Measurements from ENCODE around the gene ATP6V0C. TPM values are rescaled to one million over a fixed set of nuclear protein-coding genes. Genes with fewer than 3 reads are reported as not detected.

The ATP6V0C gene
- 100 to 1,000 TPM in 1 of 2 donors, 10 to 100 TPM in 1; 94.4 to 127 TPM for total RNA-seq

DNA sequence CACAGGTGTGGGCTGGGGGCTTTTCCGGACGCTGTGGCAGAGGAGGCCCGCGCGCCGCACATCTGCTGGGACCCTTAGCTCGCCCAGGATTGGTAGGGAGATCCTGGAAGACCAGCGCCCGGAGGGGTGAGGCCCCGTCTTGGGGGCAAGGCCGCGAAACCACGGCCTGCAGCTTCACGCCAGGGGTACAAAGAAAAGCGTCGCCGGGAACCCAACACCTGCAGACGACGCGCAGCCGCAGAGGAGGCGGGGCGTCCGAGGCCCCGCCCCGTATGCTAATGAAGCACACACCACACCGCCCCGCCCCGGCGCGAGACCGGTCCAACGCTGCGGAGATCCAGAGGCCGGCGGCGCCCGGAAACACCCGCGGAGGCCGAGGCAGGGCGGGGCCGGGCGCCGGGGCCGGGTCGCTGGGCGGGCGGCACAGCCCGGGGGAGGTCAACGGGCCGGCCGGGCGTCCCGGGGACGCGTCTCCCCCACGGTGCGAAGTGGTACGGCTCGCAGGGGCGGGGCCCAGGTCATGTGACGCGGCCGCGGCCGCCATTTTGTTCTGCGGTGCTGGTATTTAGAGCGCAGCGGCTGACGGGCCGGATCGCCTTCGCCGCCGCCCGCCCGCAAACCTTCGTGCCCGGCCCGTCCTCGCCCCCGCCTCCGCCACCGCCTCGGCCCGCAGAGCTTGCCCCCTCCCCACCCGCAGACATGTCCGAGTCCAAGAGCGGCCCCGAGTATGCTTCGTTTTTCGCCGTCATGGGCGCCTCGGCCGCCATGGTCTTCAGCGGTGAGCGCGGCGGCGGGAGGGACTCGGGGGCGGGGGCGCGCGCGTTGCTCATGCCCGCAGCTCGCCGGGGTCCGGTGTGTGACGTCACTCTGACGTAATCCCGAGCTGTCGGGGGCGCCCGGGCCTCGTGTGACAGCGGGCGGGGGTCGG lies at the start of gene ATP6V0C:
Gene ATP6V0C (plus strand): TSS at position 548 of the 928 bp plus-strand sequence. CDS start 152 bp downstream, at position 700.
- Mint-ChIP-seq H3K36me3 (peaks cover 0 to 17% of the 10 kb centered on the region in 2 donors), H3K9me3 (no peaks in the 10 kb centered on the region), H3K27ac (peak within 1 kb of the TSS; percentile 91 to 99)
- DNase-seq (ENCODE audit: low spot score in 2 of 2), result peak; percentile 92 to 95
- ATAC-seq, result peak; percentile 87 to 93

DNA sequence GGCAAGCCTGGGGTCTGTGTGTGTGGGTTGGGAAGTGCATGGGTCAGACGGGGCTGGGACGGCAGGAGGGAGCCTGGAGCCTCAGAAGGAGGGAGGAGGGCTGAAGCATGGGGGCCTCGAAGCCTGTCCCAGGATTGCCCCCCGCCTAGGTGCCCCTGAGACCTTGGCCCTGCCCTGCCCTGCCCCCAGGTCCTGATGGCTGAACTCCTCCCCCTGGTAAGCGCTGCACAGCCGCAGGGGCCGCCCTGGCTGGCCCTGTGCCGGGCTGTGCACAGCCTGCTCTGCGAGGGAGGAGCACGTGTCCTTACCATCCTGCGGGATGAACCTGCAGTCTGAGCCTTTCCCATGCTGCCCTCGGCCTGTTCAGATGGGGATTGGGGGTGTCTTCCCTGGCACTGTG lies 49.4 kb upstream of the ATP6V0C start:
- H3K9me3 Mint-ChIP-seq, result no peaks in the 10 kb centered on the region
- ATAC-seq, result no peak
- no peaks in the 10 kb centered on the region for H3K36me3 Mint-ChIP-seq
- H3K27ac Mint-ChIP-seq, result no peak overlapping the region
- no peak for DNase-seq (ENCODE audit: low spot score in 2 of 2)

DNA sequence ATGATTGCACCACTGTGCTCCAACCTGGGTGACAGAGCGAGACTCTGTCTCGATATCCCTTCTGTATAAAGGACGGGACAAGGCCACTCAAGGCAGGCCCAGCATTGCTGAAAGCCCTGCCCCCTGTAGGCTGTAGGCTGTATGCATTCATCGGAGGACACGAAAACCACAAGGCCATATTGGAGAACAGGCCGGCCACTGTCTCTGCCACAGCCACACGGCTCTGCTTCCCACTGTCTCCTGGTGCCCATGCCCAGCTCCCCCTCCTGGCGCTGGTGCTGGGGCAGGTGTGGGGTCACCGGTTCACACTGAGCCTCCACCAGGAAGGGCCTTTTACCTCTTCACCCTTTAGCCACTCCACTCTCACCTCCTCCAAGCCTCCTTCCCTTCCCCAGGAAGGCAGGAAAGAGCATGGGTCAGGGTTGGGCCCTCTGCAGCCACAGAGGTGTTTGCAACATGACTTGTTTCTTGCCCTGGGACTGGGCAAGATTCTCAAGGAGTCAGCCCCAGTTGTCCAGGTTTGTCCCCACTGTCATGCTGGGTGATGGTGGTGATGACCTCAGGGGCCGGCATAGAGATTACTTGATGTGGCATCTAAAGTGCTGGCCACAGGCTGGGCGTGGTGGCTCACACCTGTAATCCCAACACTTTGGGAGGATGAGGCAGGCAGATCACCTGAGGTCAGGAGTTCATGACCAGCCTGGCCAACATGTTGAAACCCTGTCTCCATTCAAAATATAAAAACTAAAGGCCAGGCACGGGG lies 47.9 kb upstream of the ATP6V0C start:
- DNase-seq (ENCODE audit: low spot score in 2 of 2), result no peak
- Mint-ChIP-seq H3K27ac (no peak overlapping the region), H3K36me3 (peaks cover 0 to 6% of the 10 kb centered on the region in 2 donors), H3K9me3 (no peaks in the 10 kb centered on the region)
- ATAC-seq, result no peak

DNA sequence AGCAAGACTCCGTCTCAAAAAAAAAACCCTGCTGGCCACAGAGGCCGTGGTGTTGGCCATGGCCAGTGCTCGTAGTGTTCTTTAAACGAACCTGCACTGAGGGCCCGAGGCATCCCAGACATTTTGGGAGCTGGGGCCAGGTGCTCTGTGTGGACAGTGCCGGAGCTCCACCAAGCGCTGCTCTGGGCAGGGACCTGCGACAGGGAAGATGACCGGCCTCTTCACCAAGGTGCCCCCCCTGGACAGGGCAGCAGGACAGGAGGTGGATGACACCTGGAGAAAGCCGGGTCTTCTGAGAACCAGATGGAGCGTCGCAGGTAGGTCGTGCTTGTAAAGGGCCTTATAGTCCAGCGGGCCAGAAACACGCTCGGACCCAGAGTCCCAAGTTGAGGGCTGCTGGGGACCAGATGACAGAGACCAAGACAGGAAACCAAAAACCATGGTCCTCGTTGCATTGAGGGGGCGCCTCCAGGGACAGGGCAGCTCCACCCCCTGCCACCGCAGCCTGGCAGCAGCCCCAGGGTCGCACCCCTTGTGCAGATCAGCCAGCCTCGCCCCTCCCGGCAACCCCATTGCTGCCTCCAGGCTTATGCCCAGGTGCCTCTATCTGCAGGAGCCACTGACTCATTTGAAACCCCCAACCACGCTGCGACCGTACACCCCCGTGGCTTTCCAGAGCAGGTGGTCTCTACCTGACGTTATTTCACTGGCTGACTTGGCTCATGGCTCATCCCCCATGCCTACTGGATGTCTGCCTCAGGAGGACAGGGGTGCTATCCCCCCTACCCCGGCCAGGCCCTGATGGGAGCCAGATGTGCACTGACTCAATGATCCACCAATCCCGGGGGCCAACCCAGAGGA lies 46.9 kb upstream of the ATP6V0C start:
- Mint-ChIP-seq H3K27ac (no peak overlapping the region), H3K9me3 (no peaks in the 10 kb centered on the region), H3K36me3 (peaks cover 0 to 6% of the 10 kb centered on the region in 2 donors)
- ATAC-seq (no peak), DNase-seq (ENCODE audit: low spot score in 2 of 2) (no peak)

DNA sequence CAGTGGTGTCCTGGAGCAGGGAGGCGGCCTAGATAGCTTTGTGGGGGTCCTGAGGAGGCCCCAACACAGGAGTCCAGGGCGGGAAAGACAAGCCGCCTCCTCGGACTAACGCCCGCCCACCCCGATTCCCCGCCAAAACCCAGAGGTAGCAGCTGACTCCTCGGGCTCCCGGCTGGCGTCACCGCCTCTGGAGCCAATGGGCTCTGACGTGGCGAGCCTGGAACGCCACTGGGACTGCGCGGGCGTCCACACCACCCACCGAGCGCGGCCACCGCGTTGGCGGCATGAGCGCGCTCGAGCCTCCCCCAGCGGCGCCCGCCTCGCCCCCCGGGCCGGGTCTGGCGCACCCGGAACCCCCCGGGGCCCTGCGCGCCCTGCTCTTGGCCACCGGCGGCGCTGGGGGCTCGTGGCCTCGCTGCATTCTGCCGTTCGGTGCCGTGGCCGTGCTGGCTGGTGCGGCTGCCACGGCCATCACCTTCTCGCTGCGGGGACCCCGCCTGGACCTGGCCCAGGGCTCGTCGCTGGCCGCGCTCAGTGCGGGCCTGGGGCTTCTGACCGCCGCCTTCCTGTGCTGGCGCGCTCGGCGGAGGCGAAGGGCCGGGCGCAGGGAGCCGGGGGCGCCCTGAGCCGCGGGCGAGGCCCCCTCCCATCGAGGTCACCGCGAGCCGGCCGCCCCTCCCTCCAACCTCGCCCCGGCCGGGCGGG lies 46.1 kb upstream of the ATP6V0C start:
- Mint-ChIP-seq H3K36me3 (peaks cover 0 to 6% of the 10 kb centered on the region in 2 donors), H3K9me3 (no peaks in the 10 kb centered on the region), H3K27ac (no peak overlapping the region)
- DNase-seq (ENCODE audit: low spot score in 2 of 2) (no peak), ATAC-seq (peak; percentile 31 to 40)

DNA sequence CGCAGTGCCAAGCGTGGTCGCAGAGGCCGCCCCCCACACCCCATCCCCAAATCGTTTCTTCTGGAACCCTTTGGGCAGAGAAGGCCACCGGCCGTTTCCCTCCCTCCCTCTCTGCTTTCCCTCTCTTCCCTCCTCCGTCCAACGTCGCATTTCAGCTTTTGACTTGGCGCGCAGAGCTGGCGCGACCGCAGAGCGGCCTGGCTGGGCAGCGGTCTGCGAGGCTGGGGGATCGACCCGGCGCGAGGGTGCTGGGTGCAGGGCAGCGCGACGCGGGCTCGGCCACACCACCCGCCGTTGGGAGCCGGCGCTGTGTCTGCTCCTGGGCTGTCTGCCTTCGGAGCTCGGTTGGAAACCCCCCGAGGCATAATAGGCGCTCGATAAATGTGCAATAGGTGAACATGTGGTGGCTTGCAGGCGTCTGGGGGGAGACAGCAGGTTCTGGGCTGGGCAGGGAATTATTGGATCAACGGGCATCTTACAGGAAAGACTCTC lies 45.5 kb upstream of the ATP6V0C start:
- Mint-ChIP-seq H3K9me3 (no peaks in the 10 kb centered on the region), H3K36me3 (peaks cover 0 to 6% of the 10 kb centered on the region in 2 donors), H3K27ac (no peak overlapping the region)
- ATAC-seq (no peak), DNase-seq (ENCODE audit: low spot score in 2 of 2) (no peak)

DNA sequence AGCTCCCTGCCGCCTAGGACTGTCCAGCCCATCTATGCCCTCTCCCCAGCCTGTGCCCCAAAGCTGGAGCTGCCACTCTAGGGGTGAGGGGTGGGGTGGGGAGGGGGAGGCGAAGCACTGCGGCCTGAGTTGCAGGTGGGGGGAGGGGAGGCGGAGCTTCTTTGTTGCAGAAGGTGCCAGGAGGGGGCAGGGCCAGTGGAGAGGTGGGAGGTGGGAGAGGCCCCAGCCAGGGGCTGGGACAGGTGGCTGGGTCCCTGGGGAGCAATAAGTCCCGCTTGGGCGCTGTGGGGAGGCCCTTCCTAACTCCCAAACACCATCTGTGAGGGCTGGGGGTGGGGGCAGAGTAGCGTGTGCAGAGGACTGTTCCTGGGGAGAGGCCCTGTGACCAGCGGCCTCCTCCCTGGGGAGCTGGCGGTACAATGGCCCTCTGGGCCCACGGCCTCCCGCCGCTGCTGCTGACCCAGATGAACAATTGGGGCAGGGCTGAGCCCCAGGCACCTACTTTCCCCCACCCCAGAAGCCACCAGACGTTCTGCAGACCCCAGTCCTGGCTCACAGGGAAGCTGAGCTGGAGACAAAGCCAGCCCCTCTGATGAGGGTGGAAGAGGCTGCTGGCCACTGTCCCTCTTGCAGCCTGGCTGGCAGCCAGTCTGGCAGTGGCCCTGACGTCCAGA lies 44.9 kb upstream of the ATP6V0C start:
- no peak overlapping the region for H3K27ac Mint-ChIP-seq
- H3K36me3 Mint-ChIP-seq, result peaks cover 0 to 6% of the 10 kb centered on the region in 2 donors
- DNase-seq (ENCODE audit: low spot score in 2 of 2) (no peak), ATAC-seq (no peak)
- H3K9me3 Mint-ChIP-seq, result no peaks in the 10 kb centered on the region

- no peak for ATAC-seq
- Mint-ChIP-seq H3K36me3 (peaks cover 0 to 6% of the 10 kb centered on the region in 2 donors), H3K27ac (no peak overlapping the region), H3K9me3 (no peaks in the 10 kb centered on the region)
- DNase-seq (ENCODE audit: low spot score in 2 of 2), result no peak
These were observed 44.1 kb upstream of the ATP6V0C start for GRCh38 chr16:2469399-2470233.

- DNase-seq (ENCODE audit: low spot score in 2 of 2) (no peak), ATAC-seq (no peak)
- no peaks in the 10 kb centered on the region for H3K9me3 Mint-ChIP-seq
- no peak overlapping the region for H3K27ac Mint-ChIP-seq
- H3K36me3 Mint-ChIP-seq, result peaks cover 0 to 6% of the 10 kb centered on the region in 2 donors
These were observed 43.5 kb upstream of the ATP6V0C start for GRCh38 chr16:2470234-2470601.

GRCh38 chr16:2470603-2471015 lies 43.1 kb upstream of the ATP6V0C start:
- DNase-seq (ENCODE audit: low spot score in 2 of 2), result no peak
- no peaks in the 10 kb centered on the region for H3K9me3 Mint-ChIP-seq
- H3K27ac Mint-ChIP-seq, result no peak overlapping the region
- no peak for ATAC-seq
- H3K36me3 Mint-ChIP-seq, result peaks cover 0 to 6% of the 10 kb centered on the region in 2 donors

DNA sequence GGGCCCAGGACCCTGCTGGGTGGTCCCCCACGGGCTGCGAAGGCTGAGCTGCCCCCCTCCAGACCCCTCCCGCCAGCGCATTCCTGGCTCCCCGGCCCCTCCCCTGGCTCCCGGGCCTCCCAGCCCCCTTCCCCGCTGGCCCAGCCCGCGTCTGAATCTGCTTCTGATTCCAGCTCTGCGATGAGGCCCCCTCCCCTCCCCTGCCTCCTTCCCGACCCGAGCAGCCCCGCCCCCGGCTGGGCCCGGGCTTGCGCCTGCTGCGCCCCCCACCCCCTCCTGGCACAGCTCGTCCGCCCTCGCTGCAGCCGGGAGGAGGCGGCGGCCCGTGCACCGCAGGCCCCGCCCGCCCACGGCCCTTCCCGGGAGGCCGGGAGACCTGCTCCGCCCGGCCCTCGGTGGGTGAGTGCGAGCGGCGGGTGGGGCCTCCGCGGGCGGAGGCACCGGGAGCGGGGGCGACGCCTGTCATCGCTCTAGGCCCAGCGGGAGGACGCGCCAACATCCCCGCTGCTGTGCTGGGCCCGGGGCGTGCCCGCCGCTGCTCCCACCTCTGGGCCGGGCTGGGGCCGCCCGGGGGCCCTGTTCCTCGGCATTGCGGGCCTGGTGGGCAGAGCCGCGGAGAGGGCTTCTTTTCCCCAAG lies 42.6 kb upstream of the ATP6V0C start, which contains the start of gene NTN3:
Gene NTN3 (plus strand): TSS at position 282 of the 637 bp plus-strand sequence. CDS start 405 bp downstream, outside the sequence.
- H3K36me3 Mint-ChIP-seq, result peaks cover 0 to 6% of the 10 kb centered on the region in 2 donors
- ATAC-seq (no peak), DNase-seq (ENCODE audit: low spot score in 2 of 2) (no peak)
- no peaks in the 10 kb centered on the region for H3K9me3 Mint-ChIP-seq
- H3K27ac Mint-ChIP-seq, result no peak within 1 kb of the TSS

DNA sequence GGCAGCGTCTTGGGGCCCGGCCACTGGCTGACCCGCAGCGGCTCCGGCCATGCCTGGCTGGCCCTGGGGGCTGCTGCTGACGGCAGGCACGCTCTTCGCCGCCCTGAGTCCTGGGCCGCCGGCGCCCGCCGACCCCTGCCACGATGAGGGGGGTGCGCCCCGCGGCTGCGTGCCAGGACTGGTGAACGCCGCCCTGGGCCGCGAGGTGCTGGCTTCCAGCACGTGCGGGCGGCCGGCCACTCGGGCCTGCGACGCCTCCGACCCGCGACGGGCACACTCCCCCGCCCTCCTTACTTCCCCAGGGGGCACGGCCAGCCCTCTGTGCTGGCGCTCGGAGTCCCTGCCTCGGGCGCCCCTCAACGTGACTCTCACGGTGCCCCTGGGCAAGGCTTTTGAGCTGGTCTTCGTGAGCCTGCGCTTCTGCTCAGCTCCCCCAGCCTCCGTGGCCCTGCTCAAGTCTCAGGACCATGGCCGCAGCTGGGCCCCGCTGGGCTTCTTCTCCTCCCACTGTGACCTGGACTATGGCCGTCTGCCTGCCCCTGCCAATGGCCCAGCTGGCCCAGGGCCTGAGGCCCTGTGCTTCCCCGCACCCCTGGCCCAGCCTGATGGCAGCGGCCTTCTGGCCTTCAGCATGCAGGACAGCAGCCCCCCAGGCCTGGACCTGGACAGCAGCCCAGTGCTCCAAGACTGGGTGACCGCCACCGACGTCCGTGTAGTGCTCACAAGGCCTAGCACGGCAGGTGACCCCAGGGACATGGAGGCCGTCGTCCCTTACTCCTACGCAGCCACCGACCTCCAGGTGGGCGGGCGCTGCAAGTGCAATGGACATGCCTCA lies 41.9 kb upstream of the ATP6V0C start:
- Mint-ChIP-seq H3K27ac (no peak overlapping the region), H3K9me3 (no peaks in the 10 kb centered on the region), H3K36me3 (peaks cover 0 to 6% of the 10 kb centered on the region in 2 donors)
- ATAC-seq (no peak), DNase-seq (ENCODE audit: low spot score in 2 of 2) (no peak)

- DNase-seq (ENCODE audit: low spot score in 2 of 2) (no peak), ATAC-seq (no peak)
- H3K27ac Mint-ChIP-seq, result no peak overlapping the region
- peaks cover 0 to 6% of the 10 kb centered on the region in 2 donors for H3K36me3 Mint-ChIP-seq
- H3K9me3 Mint-ChIP-seq, result no peaks in the 10 kb centered on the region
These were observed 41.3 kb upstream of the ATP6V0C start for GRCh38 chr16:2472488-2472864.

All from activated naive CD4-positive, alpha-beta T cell treated with anti-CD3 and anti-CD28 coated beads, Interleukin-2, amount 50 U/mL, for 72 hours (primary cell).